Endothelial cell of umbilical vein (primary cell): ENCODE measurements around the gene RPS6KB1. TPM values are rescaled to one million over a fixed set of nuclear protein-coding genes. Genes with fewer than 3 reads are reported as not detected.

ENCODE experiments used
- BruUV-seq: library from RNA; stranded (reverse); fragments of 400-500 nt; replicated peaks from 2 replicates; lab custom pipeline; 2021; lab: Mats Ljungman, UMichigan
- CTCF ChIA-PET: fragments of 300-600, 350-600 bp; sonication (Branson Sonifier 250); formaldehyde crosslinking; loops from one replicate; lab custom pipeline; 2021; ENCODE audit warnings: antibody characterized with exemption, inconsistent platforms; lab: Charles Lee
- POLR2A ChIA-PET: fragments of 300-600, 350-600 bp; sonication (Branson Sonifier 250); formaldehyde crosslinking; loops from one replicate; lab custom pipeline; 2021; ENCODE audit warnings: antibody characterized with exemption, inconsistent platforms; lab: Charles Lee
- DNase-seq: peaks from one replicate; pipeline ENCODE4 v3.0.0-alpha.2; 2011; ENCODE audit warnings: low read depth, low spot score
- FAIRE-seq: peaks from 2 replicates; lab custom pipeline; 2011; peaks lifted over from hg19 to GRCh38; lab: Jason Lieb, UNC
- H2AFZ ChIP-seq: 2 replicates; pipeline ENCODE4 v1.6.0; 2012; ENCODE audit warnings: low read depth, low read length, control low read depth, inconsistent platforms
- H3K27ac ChIP-seq: 2 replicates; pipeline ENCODE4 v1.5.1; 2011; ENCODE audit warnings: low read depth, mild to moderate bottlenecking, control low read depth, low read length, moderate library complexity; ENCODE audit not compliant: insufficient read depth
- H3K27me3 ChIP-seq, 2 experiments: 2 replicates each; pipeline versions ENCODE4 v1.6.0 to v1.6.1; 2011; ENCODE audit warnings: low read length in 2 of 2, mixed read lengths in 1 of 2; ENCODE audit not compliant: control insufficient read depth in 2 of 2, insufficient read depth in 2 of 2
- H3K36me3 ChIP-seq, 2 experiments: 2 replicates in 1 of 2; 3 replicates in 1 of 2; pipeline ENCODE4 v1.5.1; 2011; ENCODE audit warnings: low read length in 2 of 2, mild to moderate bottlenecking in 1 of 2, moderate library complexity in 1 of 2; ENCODE audit not compliant: control insufficient read depth in 2 of 2, insufficient read depth in 2 of 2; ENCODE audit errors: extremely low read depth in 1 of 2
- H3K4me1 ChIP-seq: 3 replicates; pipeline ENCODE4 v1.5.1; 2011; ENCODE audit warnings: mild to moderate bottlenecking, low read length; ENCODE audit not compliant: control insufficient read depth, insufficient read depth; ENCODE audit errors: extremely low read depth
- H3K4me2 ChIP-seq: 2 replicates; pipeline ENCODE4 v1.6.1; 2011; ENCODE audit warnings: low read length, control low read depth, mixed read lengths; ENCODE audit not compliant: insufficient read depth
- H3K4me3 ChIP-seq, 3 experiments: fragments of 200-600 bp in 1 of 3; sonication (generic), shearing (Covaris generic) in 1 of 3; replicated peaks in 1 of 3; 2 replicates each; pipeline ENCODE4 v1.5.1; 2011 to 2016; ENCODE audit warnings: control low read depth in 3 of 3, low read length in 3 of 3, mild to moderate bottlenecking in 2 of 3, inconsistent platforms in 1 of 3, low read depth in 1 of 3, moderate library complexity in 1 of 3; ENCODE audit not compliant: insufficient read depth in 1 of 3
- H3K79me2 ChIP-seq: 2 replicates; pipeline ENCODE4 v1.6.0; 2012; ENCODE audit warnings: low read length, inconsistent platforms; ENCODE audit not compliant: control insufficient read depth, insufficient read depth
- H3K9ac ChIP-seq: replicated peaks from 2 replicates; pipeline ENCODE3; 2011; ENCODE audit warnings: low read length, control low read depth; ENCODE audit not compliant: insufficient read depth; ENCODE audit errors: extremely low read depth
- H3K9me1 ChIP-seq: replicated peaks from 3 replicates; pipeline ENCODE4 v1.6.0; 2011; ENCODE audit warnings: mild to moderate bottlenecking, low read length; ENCODE audit not compliant: control insufficient read depth, insufficient read depth; ENCODE audit errors: extremely low read depth
- H3K9me3 ChIP-seq: replicated peaks from 2 replicates; pipeline ENCODE4 v1.5.1; 2012; ENCODE audit warnings: low read length, inconsistent platforms; ENCODE audit not compliant: control insufficient read depth, insufficient read depth
- H4K20me1 ChIP-seq: replicated peaks from 2 replicates; pipeline ENCODE3; 2011; ENCODE audit warnings: mild to moderate bottlenecking, low read length; ENCODE audit not compliant: control insufficient read depth, insufficient read depth; ENCODE audit errors: extremely low read depth
- CTCF ChIP-seq, 2 donors: IDR thresholded peaks; 1 replicate in 1 of 2; 2 replicates in 1 of 2; pipeline ENCODE4 v1.5.1; 2011; ENCODE audit warnings: low read length in 2 of 2, mild to moderate bottlenecking in 2 of 2, moderate library complexity in 2 of 2, control low read depth in 1 of 2, inconsistent platforms in 1 of 2, low read depth in 1 of 2; ENCODE audit not compliant: insufficient read depth in 1 of 2; ENCODE audit errors: extremely low read depth in 1 of 2
- EZH2 ChIP-seq: IDR thresholded peaks from 2 replicates; pipeline ENCODE4 v1.6.1; 2012; ENCODE audit warnings: borderline replicate concordance, low read depth, mild to moderate bottlenecking, moderate library complexity, low read length, inconsistent platforms; ENCODE audit not compliant: severe bottlenecking
- FOS ChIP-seq: IDR thresholded peaks from 2 replicates; pipeline ENCODE4 v1.6.1; 2011; ENCODE audit warnings: mild to moderate bottlenecking, low read length, moderate library complexity, borderline replicate concordance; ENCODE audit not compliant: insufficient read depth
- GATA2 ChIP-seq: IDR thresholded peaks from 2 replicates; pipeline ENCODE4 v1.7.0; 2011; ENCODE audit warnings: low read depth, mild to moderate bottlenecking, moderate library complexity, mixed read lengths, low read length; ENCODE audit not compliant: insufficient read length, insufficient read depth
- JUN ChIP-seq: IDR thresholded peaks from 2 replicates; pipeline ENCODE4 v1.6.1; 2011; ENCODE audit warnings: borderline replicate concordance, low read depth; ENCODE audit not compliant: insufficient read length, insufficient read depth
- MAX ChIP-seq: IDR thresholded peaks from 2 replicates; pipeline ENCODE4 v1.6.1; 2011; ENCODE audit not compliant: insufficient read depth, insufficient read length
- MYC ChIP-seq: IDR thresholded peaks from one replicate; pipeline ENCODE4 v1.6.1; 2011; ENCODE audit warnings: mild to moderate bottlenecking, low read depth, low read length
- POLR2A ChIP-seq: IDR thresholded peaks from 2 replicates; pipeline ENCODE4 v1.6.1; 2012; ENCODE audit warnings: low read depth, mild to moderate bottlenecking, control low read depth, low read length
- POLR2AphosphoS5 ChIP-seq: IDR thresholded peaks from 2 replicates; pipeline ENCODE4 v1.6.1; 2012; ENCODE audit warnings: low read depth, mild to moderate bottlenecking, control low read depth, low read length, moderate library complexity; ENCODE audit not compliant: insufficient read depth
- dilution Hi-C: fragments of 300-500 bp; cut with MboI; formaldehyde crosslinking; loops from one replicate; pipeline ENCODE4 v1.15.0; 2019; ENCODE audit warnings: low sequenced_read_pairs; ENCODE audit not compliant: extremely low pct_ligation_motif_present
- intact Hi-C: fragments of 100-400 bp; cut with micrococcal nuclease; formaldehyde crosslinking; loops from one replicate; pipeline ENCODE4 v1.10.0; 2022
- polyA plus RNA-seq, 4 experiments: library from polyadenylated mRNA; depleted of rRNA in 3 of 4; stranded (reverse) in 3 of 4; unstranded in 1 of 4; fragments of >200 nt; gene quantifications; 2 replicates each; pipeline versions ENCODE4 v1.2.1 to v1.2.3, GENCODE V29; 2011 to 2012; ENCODE audit warnings: missing spikeins in 1 of 4
- total RNA-seq: library from RNA; stranded (reverse); gene quantifications from 2 replicates; pipeline ENCODE4 v1.2.3, GENCODE V29; 2021

The RPS6KB1 gene
- total and polyA plus RNA-seq, 2 donors (not counting 3 experiments of a cell fraction or from before 2014, with no cell fraction given): 5.4 to 45.7 TPM

GRCh38 chr17:59863616-59864015, 29.3 kb upstream of the RPS6KB1 start:
- BruUV-seq: no TSS peak
- dilution Hi-C loops (no loop called here), intact Hi-C loops (loop anchor here (10.0 kb wide), 1 partner anchor 171 kb away; no protein-coding TSS in a partner anchor)
- CTCF ChIA-PET: interaction anchor here (1.3 kb wide), 1 partner anchor 109 kb away, joined by 3 read pairs; no protein-coding TSS in a partner anchor
- no peak overlapping the region for H3K27ac ChIP-seq
- H3K9me3 ChIP-seq: no peaks in the 10 kb centered on the region
- H3K4me3 ChIP-seq: no peak overlapping the region
- no peaks in the 10 kb centered on the region for H3K4me1 ChIP-seq
- no peak overlapping the region for H3K9ac ChIP-seq
- DNase-seq (no peak), FAIRE-seq (no peak)
- no peak overlapping the region for H3K4me2 ChIP-seq
- TF ChIP-seq GATA2: no peak
- TF ChIP-seq POLR2A: no peak
- no peak for TF ChIP-seq MYC
- no peak for TF ChIP-seq FOS
- TF ChIP-seq EZH2: no peak
- no peak for TF ChIP-seq POLR2AphosphoS5
- TF ChIP-seq JUN: no peak
- TF ChIP-seq MAX: no peak
- TF ChIP-seq CTCF (IDR thresholded peaks at IDR 0.05; ENCODE audit: extremely low read depth in 1 of 2, insufficient read depth in 1 of 2, low read depth in 1 of 2, low read length in 2 of 2): no peak
- H3K27me3 ChIP-seq: no peaks in the 10 kb centered on the region
- H3K79me2 ChIP-seq: no peaks in the 10 kb centered on the region
- POLR2A ChIA-PET: no interaction called here
- no peaks in the 10 kb centered on the region for H3K9me1 ChIP-seq
- H2AFZ ChIP-seq: no peak overlapping the region
- no peaks in the 10 kb centered on the region for H3K36me3 ChIP-seq
- no peaks in the 10 kb centered on the region for H4K20me1 ChIP-seq
